ENCODE results near the gene AFF4. TPM values are rescaled to one million over a fixed set of nuclear protein-coding genes. Genes with fewer than 3 reads are reported as not detected.

Gene AFF4
- total and polyA plus RNA-seq, 2 of the 4 experiments (the other 2 are of a cell fraction), result 27.3 to 57.2 TPM

GRCh38 chr5:132953710-132954109, 9.7 kb downstream of the AFF4 start:
- Histone ChIP-seq H3K4ac (ENCODE audit: low read depth, low read length) (no peak overlapping the region), H3K9me1 (ENCODE audit: insufficient read depth, low read length) (peaks cover 21% of the 10 kb centered on the region), H3K27me3 (ENCODE audit: control insufficient read depth, insufficient read depth, low read length) (no peaks in the 10 kb centered on the region), H2AK5ac (ENCODE audit: low read depth, low read length) (no peak overlapping the region), H3K79me1 (ENCODE audit: low read depth in 1 of 2, low read length in 2 of 2) (peaks cover 4 to 47% of the 10 kb centered on the region in 2 experiments; a peak in 3 of 4 replicates), H2BK15ac (ENCODE audit: low read depth, low read length) (no peak overlapping the region), H3K23ac (ENCODE audit: low read depth, low read length) (no peak overlapping the region), H2BK5ac (ENCODE audit: low read depth, low read length, poor library complexity, severe bottlenecking) (no peak overlapping the region), H2AK9ac (replicated peaks; ENCODE audit: low read depth, low read length, poor library complexity) (no peak overlapping the region), H3K4me3 (ENCODE audit: insufficient read depth, low read depth, low read length) (no peak overlapping the region), H3K9ac (ENCODE audit: low read depth, low read length) (no peak overlapping the region), H3K4me2 (ENCODE audit: low read depth, low read length) (peak overlapping the region; percentile 68), H3K56ac (ENCODE audit: extremely low read depth, insufficient read depth, low read length) (no peak overlapping the region), H4K8ac (ENCODE audit: low read depth in 2 of 2, low read length in 2 of 2) (no peak overlapping the region), H3K36me3 (ENCODE audit: control insufficient read depth, insufficient read depth, low read length) (peaks cover 18% of the 10 kb centered on the region), H3K27ac (ENCODE audit: insufficient read depth, low read length) (peak overlapping the region; percentile 43; the same call in 1 of the 2 replicates), H4K91ac (ENCODE audit: insufficient read depth, low read depth, low read length) (no peak overlapping the region), H4K20me1 (ENCODE audit: insufficient read depth, low read length) (peaks cover 93% of the 10 kb centered on the region), H4K5ac (ENCODE audit: low read depth, low read length) (no peak overlapping the region), H2BK120ac (ENCODE audit: low read depth, low read length) (no peak overlapping the region), H2BK20ac (ENCODE audit: low read depth, low read length) (no peak overlapping the region), H3K18ac (ENCODE audit: low read depth, low read length) (no peak overlapping the region), H2AFZ (replicated peaks; ENCODE audit: low read length, poor library complexity) (no peak overlapping the region), H3K4me1 (ENCODE audit: control insufficient read depth, insufficient read depth, low read length) (peaks cover 10% of the 10 kb centered on the region), H3K14ac (replicated peaks; ENCODE audit: low read depth, low read length) (no peak overlapping the region), H3K9me3 (ENCODE audit: control insufficient read depth, insufficient read depth, low read length) (no peaks in the 10 kb centered on the region)
- dilution Hi-C loops (cut with HindIII; ENCODE audit: low sequenced_read_pairs, unreplicated experiment), result no loop called here
- ChIA-PET POLR2A (ENCODE audit: unreplicated experiment) (no interaction called here), CTCF (no interaction called here)
- intact Hi-C loops (cut with micrococcal nuclease), result no loop called here
- DNase-seq (peak; percentile 19), ATAC-seq (ENCODE audit: low read depth) (peak; percentile 46)
- in situ Hi-C loops (cut with MboI; ENCODE audit: low sequenced_read_pairs), result no loop called here
- TF ChIP-seq CHD1 (IDR thresholded peaks at IDR 0.05; ENCODE audit: low read depth, low read length), result no peak
- TF ChIP-seq MAFK (IDR thresholded peaks at IDR 0.05; ENCODE audit: low read depth, low read length), result no peak
- no peak for TF ChIP-seq FOS (IDR thresholded peaks at IDR 0.05; ENCODE audit: low read depth, low read length)
- TF ChIP-seq RCOR1 (IDR thresholded peaks at IDR 0.05; ENCODE audit: insufficient replicate concordance, low read length), result no peak
- no peak for TF ChIP-seq BHLHE40 (IDR thresholded peaks at IDR 0.05; ENCODE audit: low read depth, low read length)
- no peak for TF ChIP-seq RAD21 (IDR thresholded peaks at IDR 0.05; ENCODE audit: low read length)
- TF ChIP-seq CEBPB (IDR thresholded peaks at IDR 0.05; ENCODE audit: low read depth, low read length), result no peak
- TF ChIP-seq POLR2A (IDR thresholded peaks at IDR 0.05; ENCODE audit: low read depth, low read length), result no peak
- no peak for TF ChIP-seq RFX5 (IDR thresholded peaks at IDR 0.05; ENCODE audit: low read depth, low read length)
- no peak for TF ChIP-seq MXI1 (IDR thresholded peaks at IDR 0.05; ENCODE audit: borderline replicate concordance, low read depth, low read length)
- no peak for TF ChIP-seq CTCF (conservative IDR thresholded peaks at IDR 0.05; ENCODE audit: low read depth, low read length)
- no peak for TF ChIP-seq USF2 (IDR thresholded peaks at IDR 0.05; ENCODE audit: low read depth, low read length)
- no peak for TF ChIP-seq SMC3 (IDR thresholded peaks at IDR 0.05; ENCODE audit: low read depth, low read length)
- WGBS, 2 experiments (ENCODE audit: extremely low coverage in 2 of 2, insufficient read length in 1 of 2), result 63% methylated on average over 2 of the region's 6 CpGs; no CpG with 5 or more reads in 1 of the 2 experiments
- no TSS peak for BruUV-seq (replicated peaks)
